Hepatic stellate cell (primary cell): ENCODE measurements around the gene MAML1.
"Not testable (repeated sequence)": the region's sequence is repeated elsewhere in the genome, so short reads cannot be mapped to it uniquely, and the experiment has no call there.

ENCODE experiments used
- DNase-seq: peaks from one replicate; pipeline ENCODE4 v3.0.0; 2011; ENCODE audit warnings: low spot score

Gene MAML1

GRCh38 chr5:179732918-179733771 is 523 bp downstream of the MAML1 start:
- DNase-seq, result peak; percentile 31

- DNase-seq, result no peak
Measured at GRCh38 chr5:179733772-179734126, 1.1 kb downstream of the MAML1 start.

GRCh38 chr5:179734536-179735164 is 2.0 kb downstream of the MAML1 start:
- no peak for DNase-seq

GRCh38 chr5:179738742-179739141 is 6.1 kb downstream of the MAML1 start:
- DNase-seq, result no peak

- DNase-seq, result not testable (repeated sequence)
Measured at GRCh38 chr5:179744106-179744505, 11.5 kb downstream of the MAML1 start.

- DNase-seq, result no peak
Measured at GRCh38 chr5:179746872-179747271, 14.2 kb downstream of the MAML1 start.

- no peak for DNase-seq
Measured at GRCh38 chr5:179747811-179748210, 15.2 kb downstream of the MAML1 start.

- DNase-seq, result no peak
Measured at GRCh38 chr5:179749857-179750508, 17.4 kb downstream of the MAML1 start.

- no peak for DNase-seq
Measured at GRCh38 chr5:179753971-179754370, 21.3 kb downstream of the MAML1 start.

- DNase-seq, result no peak
Measured at GRCh38 chr5:179755022-179755421, 22.4 kb downstream of the MAML1 start.

- DNase-seq, result no peak
Measured at GRCh38 chr5:179758955-179759354, 26.3 kb downstream of the MAML1 start.

- no peak for DNase-seq
Measured at GRCh38 chr5:179759581-179760551, 27.2 kb downstream of the MAML1 start.

- no peak for DNase-seq
Measured at GRCh38 chr5:179762079-179762780, 29.6 kb downstream of the MAML1 start.

GRCh38 chr5:179762781-179763176 is 30.2 kb downstream of the MAML1 start:
- DNase-seq, result peak; percentile 56

- DNase-seq, result peak; percentile 80
Measured at GRCh38 chr5:179763215-179763945, 30.8 kb downstream of the MAML1 start.

GRCh38 chr5:179764056-179764455 is 31.4 kb downstream of the MAML1 start:
- no peak for DNase-seq

- peak; percentile 87 for DNase-seq
Measured at GRCh38 chr5:179765400-179765799, 32.8 kb downstream of the MAML1 start.

- no peak for DNase-seq
Measured at GRCh38 chr5:179766021-179766725, 33.6 kb downstream of the MAML1 start.

GRCh38 chr5:179766726-179767455 is 34.3 kb downstream of the MAML1 start:
- no peak for DNase-seq
